ENCODE measurements around the gene DESI1.

The DESI1 gene

GRCh38 chr22:41568811-41569210, 52.0 kb downstream of the DESI1 start:
- TF ChIP-seq TAF1 (IDR thresholded peaks at IDR 0.05; ENCODE audit: borderline replicate concordance, insufficient read depth, low read length): no peak
- TF ChIP-seq REST (IDR thresholded peaks at IDR 0.05; ENCODE audit: insufficient read depth in 1 of 2, low read depth in 2 of 2, low read length in 2 of 2): no peak
- TF ChIP-seq SIN3A (IDR thresholded peaks at IDR 0.05; ENCODE audit: borderline replicate concordance, insufficient read depth, low read length): no peak

- TF ChIP-seq TAF1 (IDR thresholded peaks at IDR 0.05; ENCODE audit: borderline replicate concordance, insufficient read depth, low read length): no peak
- no peak for TF ChIP-seq REST (IDR thresholded peaks at IDR 0.05; ENCODE audit: insufficient read depth in 1 of 2, low read depth in 2 of 2, low read length in 2 of 2)
- no peak for TF ChIP-seq POLR2AphosphoS5 (IDR thresholded peaks at IDR 0.05; ENCODE audit: low read depth, low read length)
- TF ChIP-seq SIN3A (IDR thresholded peaks at IDR 0.05; ENCODE audit: borderline replicate concordance, insufficient read depth, low read length): no peak
- TF ChIP-seq FOXP2 (optimal IDR thresholded peaks at IDR 0.05; ENCODE audit: borderline replicate concordance, extremely low read depth, extremely low read length, insufficient read depth): no peak
Observed at GRCh38 chr22:41567512-41567768, 53.4 kb downstream of the DESI1 start.

- TF ChIP-seq FOXP2 (optimal IDR thresholded peaks at IDR 0.05; ENCODE audit: borderline replicate concordance, extremely low read depth, extremely low read length, insufficient read depth) (no peak), TAF1 (IDR thresholded peaks at IDR 0.05; ENCODE audit: borderline replicate concordance, insufficient read depth, low read length) (no peak), SIN3A (IDR thresholded peaks at IDR 0.05; ENCODE audit: borderline replicate concordance, insufficient read depth, low read length) (no peak), REST (IDR thresholded peaks at IDR 0.05; ENCODE audit: insufficient read depth in 1 of 2, low read depth in 2 of 2, low read length in 2 of 2) (no peak), POLR2AphosphoS5 (IDR thresholded peaks at IDR 0.05; ENCODE audit: low read depth, low read length) (no peak)
Observed at GRCh38 chr22:41565403-41566054, 55.3 kb downstream of the DESI1 start.

GRCh38 chr22:41564563-41564962, 56.3 kb downstream of the DESI1 start:
- TF ChIP-seq SIN3A (IDR thresholded peaks at IDR 0.05; ENCODE audit: borderline replicate concordance, insufficient read depth, low read length) (no peak), FOXP2 (optimal IDR thresholded peaks at IDR 0.05; ENCODE audit: borderline replicate concordance, extremely low read depth, extremely low read length, insufficient read depth) (no peak), REST (IDR thresholded peaks at IDR 0.05; ENCODE audit: insufficient read depth in 1 of 2, low read depth in 2 of 2, low read length in 2 of 2) (no peak), POLR2AphosphoS5 (IDR thresholded peaks at IDR 0.05; ENCODE audit: low read depth, low read length) (no peak), TAF1 (IDR thresholded peaks at IDR 0.05; ENCODE audit: borderline replicate concordance, insufficient read depth, low read length) (no peak)

Measured in PFSK-1 (cell line).